ENCODE measurements around the gene HOXB13.
"Not testable (repeated sequence)": the region's sequence is repeated elsewhere in the genome, so short reads cannot be mapped to it uniquely, and the experiment has no call there.

The HOXB13 gene

GRCh38 chr17:48726114-48726915 lies 2.2 kb downstream of the HOXB13 start:
- no peak for DNase-seq

GRCh38 chr17:48725288-48726064 lies 3.1 kb downstream of the HOXB13 start:
- DNase-seq = no peak

GRCh38 chr17:48725004-48725287 lies 3.6 kb downstream of the HOXB13 start:
- no peak for DNase-seq

- peak; percentile 62 for DNase-seq
Measured at GRCh38 chr17:48724251-48725003, 4.1 kb downstream of the HOXB13 start.

- DNase-seq = no peak
Measured at GRCh38 chr17:48723423-48724250, 4.9 kb downstream of the HOXB13 start.

GRCh38 chr17:48722915-48723422 lies 5.6 kb downstream of the HOXB13 start, which contains the start of gene PRAC2:
Gene PRAC2 (plus strand): TSS chr17:48723185. CDS start chr17:48724411, 1,226 bp downstream.
- DNase-seq = no peak

- no peak for DNase-seq
Measured at GRCh38 chr17:48722201-48722907, 6.2 kb downstream of the HOXB13 start, which contains the start of gene PRAC1. Gene PRAC1 (minus strand): TSS chr17:48722518. CDS start chr17:48722392, 126 bp downstream.

GRCh38 chr17:48721009-48721402 lies 7.5 kb downstream of the HOXB13 start:
- no peak for DNase-seq

GRCh38 chr17:48720266-48721008 lies 8.1 kb downstream of the HOXB13 start:
- no peak for DNase-seq

GRCh38 chr17:48719642-48720265 lies 8.8 kb downstream of the HOXB13 start:
- no peak for DNase-seq

GRCh38 chr17:48718761-48719641 lies 9.5 kb downstream of the HOXB13 start:
- no peak for DNase-seq

- no peak for DNase-seq
Measured at GRCh38 chr17:48718227-48718760, 10.3 kb downstream of the HOXB13 start.

- no peak for DNase-seq
Measured at GRCh38 chr17:48717367-48718226, 11.0 kb downstream of the HOXB13 start.

- not testable (repeated sequence) for DNase-seq
Measured at GRCh38 chr17:48716549-48716948, 12.0 kb downstream of the HOXB13 start.

GRCh38 chr17:48715496-48716399 lies 12.8 kb downstream of the HOXB13 start:
- no peak for DNase-seq

- DNase-seq = no peak
Measured at GRCh38 chr17:48711128-48711527, 17.4 kb downstream of the HOXB13 start.
